Activated T-cell treated with anti-CD3 and anti-CD28 coated beads for 1 hour (primary cell): Measurements from ENCODE around the gene TPI1.
A peak's percentile ranks its signal among the peaks of the same experiment; 100 is the strongest.

Source experiments
- DNase-seq: peaks from one replicate; pipeline ENCODE4 v3.0.0-alpha.2; 2020; ENCODE audit warnings: low read depth

TPI1 gene

DNA sequence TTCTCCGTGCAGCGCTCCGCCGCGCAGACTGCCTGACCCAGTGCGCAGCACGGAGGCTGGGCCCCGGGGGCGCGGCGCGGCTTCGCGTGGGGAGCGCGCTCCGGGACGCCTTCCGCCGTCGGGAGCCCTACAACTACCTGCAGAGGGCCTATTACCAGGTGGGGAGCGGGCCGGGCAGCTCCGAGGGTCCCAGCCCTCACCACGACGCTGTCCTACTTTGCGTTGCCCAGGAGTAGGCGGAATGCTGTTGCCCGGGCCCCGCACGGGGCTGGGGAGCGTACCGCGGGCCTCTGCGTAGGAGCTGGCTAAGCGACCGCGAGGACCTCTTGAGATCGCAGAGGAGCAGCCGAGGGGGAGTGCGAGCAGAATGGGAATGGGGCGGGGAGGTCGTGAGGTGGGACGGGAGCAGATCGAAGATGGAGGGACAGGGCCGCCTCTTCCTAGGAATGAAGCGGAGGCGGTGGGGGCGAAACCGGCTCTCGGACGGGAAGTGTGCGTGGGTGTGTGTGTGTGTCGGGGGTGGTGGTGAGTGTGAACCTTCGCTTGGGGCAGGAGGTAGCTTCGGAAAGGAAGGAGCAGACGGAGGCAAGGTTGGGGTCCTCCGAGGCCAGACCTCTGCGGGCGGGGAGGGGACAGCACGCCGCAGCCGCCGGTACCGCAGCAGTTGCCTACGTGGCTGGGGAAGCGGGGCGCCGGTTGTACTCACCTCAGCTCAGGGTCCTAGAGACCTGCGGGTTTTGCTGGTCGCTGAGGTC lies 38.4 kb upstream of the TPI1 start:
- DNase-seq, result peak; percentile 27

DNA sequence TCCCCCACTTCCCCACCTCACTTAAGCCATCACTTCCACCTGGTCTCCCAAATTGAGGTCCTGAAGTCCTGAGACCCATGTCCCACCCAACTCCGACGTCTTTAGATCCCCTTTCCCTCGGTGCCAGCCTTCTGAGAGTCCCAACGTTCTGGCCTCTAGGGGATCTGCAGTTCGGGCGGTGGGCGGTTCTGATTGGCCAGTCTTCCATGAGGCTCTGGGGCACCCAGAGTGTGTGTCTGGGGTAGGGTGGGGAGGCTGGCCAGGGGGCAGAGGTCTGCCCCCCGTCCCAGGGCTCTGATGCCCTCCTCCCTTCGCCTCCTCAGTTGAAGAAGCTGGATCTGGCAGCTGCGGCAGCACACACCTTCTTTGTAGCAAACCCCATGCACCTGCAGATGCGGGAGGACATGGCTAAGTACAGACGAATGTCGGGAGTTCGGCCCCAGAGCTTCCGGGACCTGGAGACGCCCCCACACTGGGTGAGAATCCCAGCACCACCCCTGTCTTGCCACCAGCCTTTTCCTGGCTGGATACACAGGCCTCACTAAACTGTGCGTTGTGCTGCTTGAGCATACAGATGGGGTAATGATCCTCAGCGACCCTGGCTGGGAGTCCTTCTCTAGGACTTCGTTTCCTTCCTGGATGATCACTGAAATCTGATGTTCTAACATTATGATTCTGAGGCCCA lies 37.7 kb upstream of the TPI1 start:
- no peak for DNase-seq

DNA sequence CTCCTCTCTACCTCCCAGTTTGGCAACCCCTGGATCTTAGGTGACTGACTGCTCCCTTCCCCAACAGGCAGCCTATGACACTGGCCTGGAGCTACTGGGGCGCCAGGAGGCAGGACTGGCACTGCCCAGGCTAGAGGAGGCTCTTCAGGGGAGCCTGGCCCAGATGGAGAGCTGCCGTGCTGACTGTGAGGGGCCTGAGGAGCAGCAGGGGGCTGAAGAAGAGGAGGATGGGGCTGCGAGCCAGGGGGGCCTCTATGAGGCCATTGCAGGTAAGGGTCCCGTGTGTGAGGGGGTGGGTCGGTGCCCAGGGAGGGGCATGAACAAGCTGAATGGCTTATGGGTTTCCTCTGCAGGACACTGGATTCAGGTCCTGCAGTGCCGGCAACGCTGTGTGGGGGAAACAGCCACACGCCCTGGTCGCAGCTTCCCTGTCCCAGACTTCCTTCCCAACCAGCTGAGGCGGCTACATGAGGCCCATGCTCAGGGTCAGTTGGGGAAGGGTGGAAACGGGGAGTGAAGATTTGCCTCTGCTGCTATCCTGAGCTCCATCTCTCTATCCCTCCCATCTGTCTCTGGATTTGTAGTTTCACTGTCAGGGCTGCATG lies 36.9 kb upstream of the TPI1 start:
- DNase-seq, result no peak

DNA sequence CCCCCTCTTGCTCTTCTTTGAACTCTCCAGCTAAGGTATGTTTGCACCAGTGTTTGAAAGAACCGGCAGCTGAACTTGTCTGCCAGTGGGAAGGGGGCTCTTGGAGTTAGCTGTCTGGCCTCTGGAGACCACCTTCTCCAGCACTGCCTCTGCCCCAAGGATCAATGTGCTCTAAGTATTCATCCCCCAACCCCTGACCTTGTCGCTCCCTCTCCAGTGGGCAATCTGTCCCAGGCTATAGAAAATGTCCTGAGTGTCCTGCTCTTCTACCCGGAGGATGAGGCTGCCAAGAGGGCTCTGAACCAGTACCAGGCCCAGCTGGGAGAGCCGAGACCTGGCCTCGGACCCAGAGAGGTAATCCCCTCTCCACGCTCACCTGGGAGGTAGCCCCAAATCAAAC lies 36.3 kb upstream of the TPI1 start:
- no peak for DNase-seq

DNA sequence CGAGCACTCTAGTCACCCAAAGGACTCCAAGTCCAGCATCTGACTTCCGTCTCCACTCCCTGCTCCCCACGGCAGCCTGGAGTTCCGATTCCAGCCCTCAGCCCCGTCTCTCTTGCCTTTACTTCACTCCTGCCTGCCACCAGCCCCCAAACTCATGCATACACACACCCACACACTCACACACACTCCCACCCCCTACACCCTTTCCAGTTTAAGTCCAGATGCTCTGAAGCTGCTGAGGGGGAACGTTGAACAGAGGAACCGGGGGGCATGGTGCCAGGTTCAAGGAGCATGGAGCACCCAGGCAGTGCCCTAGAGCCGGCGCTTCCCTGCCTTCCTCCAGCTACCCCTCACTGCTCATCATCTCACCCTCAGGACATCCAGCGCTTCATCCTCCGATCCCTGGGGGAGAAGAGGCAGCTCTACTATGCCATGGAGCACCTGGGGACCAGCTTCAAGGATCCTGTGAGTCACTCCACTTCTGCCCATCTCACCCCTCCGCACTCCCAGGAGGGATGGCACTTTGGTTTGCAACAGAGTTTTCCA lies 35.8 kb upstream of the TPI1 start:
- no peak for DNase-seq

DNA sequence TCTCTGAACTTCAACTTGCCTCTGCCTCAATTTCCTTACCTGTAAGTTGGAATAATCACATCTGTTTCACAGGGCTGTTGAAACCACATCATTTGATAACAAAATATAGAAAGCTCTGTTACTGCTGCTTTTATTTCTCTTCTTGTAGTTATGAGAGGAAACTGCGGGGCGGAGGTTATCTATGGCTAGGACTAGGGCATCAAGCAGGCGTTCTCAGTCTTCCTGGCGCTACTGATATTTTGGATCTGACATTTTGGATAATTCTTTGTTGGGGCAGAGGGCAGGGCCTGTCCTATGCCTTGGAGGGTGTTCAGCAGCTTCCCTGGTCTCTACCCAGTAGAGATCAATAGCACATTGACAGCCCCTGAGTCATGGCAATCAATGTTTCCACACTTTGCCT lies 35.2 kb upstream of the TPI1 start:
- no peak for DNase-seq

DNA sequence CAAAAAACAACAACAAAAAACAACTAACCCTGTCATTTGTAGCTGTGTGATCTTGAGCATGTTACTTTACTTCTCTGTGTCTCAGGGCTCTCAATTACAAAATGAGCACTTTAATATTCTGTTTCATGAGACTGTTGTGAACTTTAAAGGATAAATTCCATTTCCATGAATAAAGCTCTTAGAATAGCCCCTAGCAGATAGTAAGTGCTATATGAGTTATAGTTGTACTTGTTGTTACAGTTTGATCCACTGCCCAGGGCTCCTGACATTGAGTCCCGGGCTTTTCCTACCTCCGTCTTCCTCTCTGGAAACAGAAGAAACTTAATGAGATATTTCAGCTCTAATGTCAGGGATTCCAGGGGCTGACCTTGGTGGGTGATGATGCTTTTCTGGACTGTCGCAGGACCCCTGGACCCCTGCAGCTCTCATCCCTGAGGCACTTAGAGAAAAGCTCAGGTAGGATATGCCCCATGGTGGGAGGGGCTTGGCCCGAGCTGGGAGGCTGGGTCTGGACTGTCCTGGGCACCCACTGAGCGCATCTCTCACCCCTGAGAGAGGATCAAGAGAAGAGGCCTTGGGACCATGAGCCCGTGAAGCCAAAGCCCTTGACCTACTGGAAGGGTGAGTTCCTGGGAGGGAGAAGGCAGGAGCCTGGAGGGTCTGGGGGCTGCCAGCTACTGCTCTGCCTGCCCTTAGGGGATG lies 34.0 kb upstream of the TPI1 start:
- DNase-seq, result no peak

DNA sequence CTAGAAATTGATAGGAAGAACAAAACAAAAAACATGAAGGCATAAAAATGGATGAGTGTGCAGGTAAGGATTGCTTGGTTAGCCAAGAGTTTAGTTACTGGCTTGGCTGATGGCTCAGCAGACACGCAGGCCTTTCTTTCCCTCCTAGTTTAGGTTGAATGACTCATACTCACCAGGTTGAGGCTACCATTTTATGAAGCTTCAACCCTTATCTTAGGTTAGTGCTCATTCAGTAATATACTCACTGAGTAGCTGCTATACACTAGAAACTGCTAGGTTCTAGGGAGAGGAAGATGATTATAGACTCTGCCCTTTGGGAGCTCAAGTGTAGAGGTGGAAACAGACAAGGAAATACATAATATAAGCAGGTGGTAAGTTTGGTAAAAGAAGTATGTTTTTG lies 33.1 kb upstream of the TPI1 start:
- no peak for DNase-seq

DNA sequence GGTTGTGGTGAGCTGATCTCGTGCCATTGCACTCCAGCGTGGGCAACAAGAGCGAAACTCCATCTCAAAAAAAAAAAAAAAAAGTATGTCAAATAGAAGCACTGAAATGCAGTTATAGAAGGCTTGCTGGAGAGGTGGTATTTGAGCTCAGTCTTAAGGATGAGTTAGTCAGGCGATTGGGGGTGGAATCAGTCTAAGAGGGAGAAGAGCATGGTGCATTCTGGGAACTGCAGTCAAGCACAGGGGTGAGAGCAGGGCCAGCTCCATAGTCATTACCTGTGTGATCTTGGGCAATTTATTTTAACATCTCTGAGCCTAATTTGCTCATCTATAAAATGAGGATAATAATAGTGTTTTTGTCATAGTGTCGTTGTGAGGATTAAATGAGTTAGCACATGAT lies 32.5 kb upstream of the TPI1 start:
- DNase-seq, result no peak

DNA sequence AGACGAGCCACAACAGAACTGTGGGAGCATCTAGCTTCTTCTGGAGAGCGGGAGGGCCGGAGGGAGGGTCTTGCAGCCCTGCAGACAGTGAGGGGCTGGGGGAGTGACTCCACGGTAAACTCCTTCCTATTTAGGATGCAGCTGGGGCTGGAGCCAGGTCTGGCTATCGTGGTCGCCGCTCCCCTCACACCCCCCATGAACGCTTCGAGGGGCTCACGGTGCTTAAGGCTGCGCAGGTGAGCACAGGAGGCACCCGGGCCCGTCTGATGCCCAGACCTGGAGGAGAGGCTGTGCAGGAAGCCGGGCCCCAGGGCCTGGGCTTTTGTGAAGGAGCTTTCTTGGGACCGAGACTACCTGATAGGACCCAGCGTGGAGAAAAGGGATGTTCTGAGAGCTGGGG lies 30.5 kb upstream of the TPI1 start:
- no peak for DNase-seq

DNA sequence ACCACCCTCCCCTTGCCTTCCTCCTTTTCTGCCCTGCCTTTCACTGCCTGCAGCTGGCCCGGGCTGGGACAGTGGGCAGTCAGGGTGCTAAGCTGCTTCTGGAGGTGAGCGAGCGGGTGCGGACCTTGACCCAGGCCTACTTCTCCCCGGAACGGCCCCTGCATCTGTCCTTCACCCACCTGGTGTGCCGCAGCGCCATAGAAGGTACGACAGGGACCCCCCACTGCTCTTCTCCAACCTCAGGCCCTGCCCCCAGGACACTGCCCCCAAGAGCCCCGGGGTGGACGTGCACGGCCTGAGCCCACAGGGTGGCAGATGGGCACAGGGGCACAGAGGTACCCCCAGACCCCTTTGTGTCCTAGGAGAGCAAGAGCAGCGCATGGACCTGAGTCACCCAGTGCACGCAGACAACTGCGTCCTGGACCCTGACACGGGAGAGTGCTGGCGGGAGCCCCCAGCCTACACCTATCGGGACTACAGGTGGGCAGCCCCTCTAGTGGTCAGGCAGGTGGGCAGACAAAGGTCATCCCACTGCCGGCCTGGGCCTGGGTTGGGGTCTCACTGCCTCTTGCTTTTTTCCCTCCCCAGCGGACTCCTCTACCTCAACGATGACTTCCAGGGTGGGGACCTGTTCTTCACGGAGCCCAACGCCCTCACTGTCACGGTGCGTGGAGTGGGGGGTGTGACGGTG lies 29.8 kb upstream of the TPI1 start:
- DNase-seq, result no peak

DNA sequence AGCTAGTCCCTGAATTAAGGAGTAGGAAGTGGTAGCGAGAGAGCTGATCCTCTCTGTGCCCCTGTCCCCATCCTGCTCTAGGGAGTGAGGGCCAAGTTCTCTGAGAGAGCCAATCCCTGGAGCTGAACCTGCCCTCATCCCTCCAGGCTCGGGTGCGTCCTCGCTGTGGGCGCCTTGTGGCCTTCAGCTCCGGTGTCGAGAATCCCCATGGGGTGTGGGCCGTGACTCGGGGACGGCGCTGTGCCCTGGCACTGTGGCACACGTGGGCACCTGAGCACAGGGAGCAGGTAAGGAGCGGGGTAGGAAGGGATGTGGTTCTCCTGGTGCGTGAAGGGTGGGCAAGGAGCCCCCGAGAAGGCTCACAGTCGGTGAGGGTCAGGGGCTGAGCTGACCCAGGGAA lies 28.5 kb upstream of the TPI1 start:
- DNase-seq, result no peak

DNA sequence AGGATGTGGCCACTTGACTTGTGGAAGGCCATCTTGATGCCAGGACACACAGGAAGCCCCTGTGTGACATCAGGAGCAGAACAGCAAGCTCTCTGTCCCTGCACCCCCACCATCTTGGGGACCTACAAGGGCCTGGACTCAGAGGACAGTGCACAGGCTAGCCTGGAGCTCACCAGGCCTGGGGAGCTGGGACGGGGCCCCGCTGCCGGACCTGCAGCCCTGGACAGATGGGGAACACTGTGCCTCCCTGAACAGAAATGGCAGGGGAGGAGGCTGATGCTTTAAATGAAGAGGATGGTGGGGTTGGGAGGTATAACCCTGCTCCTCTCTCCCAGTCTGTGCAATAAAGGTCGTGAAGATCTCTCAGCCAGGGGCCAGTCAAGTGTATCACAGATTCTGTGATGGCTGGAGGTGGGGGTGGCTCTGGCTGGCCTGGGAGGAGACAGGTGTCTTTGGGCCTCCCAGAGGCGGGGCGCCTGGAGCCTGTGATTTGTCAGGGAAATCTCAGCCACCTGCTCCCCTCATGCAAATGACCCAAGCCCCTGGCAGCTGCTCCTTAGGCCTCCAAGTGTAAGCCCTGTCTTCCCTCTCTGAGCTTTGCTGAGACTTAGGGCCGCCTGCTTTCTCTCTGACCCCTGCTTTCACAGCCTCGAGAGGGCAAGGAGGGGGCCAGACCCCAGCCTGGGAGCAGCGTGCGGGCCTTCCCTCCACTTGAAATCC lies 27.7 kb upstream of the TPI1 start:
- DNase-seq, result no peak

DNA sequence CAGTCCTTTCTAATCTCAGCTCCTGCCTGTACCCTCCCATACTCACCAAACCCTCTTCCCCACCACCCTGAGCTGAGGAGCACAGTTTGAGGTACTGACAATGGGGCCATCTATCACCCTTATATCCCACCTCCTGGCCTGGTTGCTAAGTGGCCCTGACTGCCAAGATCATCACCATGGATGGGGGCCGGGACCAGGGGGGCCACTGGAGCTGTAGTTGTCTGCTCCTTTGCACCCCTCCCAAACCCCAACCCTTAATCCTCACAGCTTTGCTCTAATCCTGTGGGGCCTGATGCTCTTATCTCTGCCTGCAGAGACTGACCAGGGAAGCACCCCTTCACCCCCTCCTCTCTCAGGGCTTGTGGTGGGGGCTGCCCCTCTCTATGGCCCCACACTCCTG lies 27.0 kb upstream of the TPI1 start:
- no peak for DNase-seq

DNA sequence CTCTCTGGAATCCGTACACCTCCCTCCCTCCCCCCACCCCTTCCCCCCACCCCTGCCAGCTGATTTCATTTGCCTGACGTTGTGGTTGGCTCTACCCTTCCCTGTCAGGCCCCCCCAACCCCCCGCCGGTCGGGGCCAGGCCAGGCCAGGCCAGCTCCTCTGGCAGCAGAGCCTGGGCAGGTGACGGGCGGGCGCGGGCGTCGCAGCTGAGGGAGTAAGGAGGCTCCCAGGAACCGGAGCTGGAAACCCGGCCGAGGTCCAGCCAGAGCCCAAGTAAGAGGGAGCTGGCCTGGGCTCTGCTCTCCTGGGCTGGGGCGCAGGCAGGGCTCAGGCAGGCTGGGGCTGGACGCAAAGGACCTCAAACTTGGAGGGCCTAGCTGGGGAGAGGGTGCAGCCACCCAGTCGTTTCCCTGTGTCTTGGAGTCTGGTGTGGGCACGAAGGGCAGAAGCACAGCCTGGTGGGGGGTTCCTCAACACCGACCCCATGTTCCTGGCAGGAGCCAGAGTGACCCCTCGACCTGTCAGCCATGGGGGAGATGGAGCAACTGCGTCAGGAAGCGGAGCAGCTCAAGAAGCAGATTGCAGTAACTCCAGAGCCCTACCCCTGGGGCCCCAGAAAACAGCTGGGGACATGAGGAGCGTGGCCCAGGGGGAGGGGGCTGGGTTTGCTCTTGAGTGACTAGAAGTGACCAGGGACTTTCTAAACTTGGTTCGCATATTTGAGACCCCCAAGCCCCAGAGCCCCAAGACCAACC lies 26.4 kb upstream of the TPI1 start, which contains the start of gene GNB3:
Gene GNB3, plus strand, starts transcription at position 165 of the 755 bp plus-strand sequence. Its CDS starts 363 bp downstream, at position 528.
- DNase-seq, result no peak

DNA sequence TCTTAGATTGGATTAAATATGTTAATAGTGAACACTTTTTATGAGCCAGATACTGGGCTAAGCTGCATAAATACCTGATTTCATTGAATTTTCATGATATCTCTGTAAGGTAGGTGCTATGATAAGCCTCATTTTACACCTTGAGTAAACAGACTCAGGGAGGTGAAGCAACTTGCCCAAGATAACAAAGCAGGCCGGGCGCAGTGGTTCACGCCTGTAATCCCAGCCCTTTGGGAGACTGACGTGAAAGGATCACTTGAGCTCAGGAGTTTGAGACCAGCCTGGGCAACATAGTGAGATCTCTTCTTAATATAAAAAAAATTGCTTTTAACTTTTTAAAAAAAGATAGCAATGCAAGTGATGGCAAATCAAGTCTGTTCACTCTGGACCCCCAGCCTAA lies 25.3 kb upstream of the TPI1 start:
- no peak for DNase-seq

DNA sequence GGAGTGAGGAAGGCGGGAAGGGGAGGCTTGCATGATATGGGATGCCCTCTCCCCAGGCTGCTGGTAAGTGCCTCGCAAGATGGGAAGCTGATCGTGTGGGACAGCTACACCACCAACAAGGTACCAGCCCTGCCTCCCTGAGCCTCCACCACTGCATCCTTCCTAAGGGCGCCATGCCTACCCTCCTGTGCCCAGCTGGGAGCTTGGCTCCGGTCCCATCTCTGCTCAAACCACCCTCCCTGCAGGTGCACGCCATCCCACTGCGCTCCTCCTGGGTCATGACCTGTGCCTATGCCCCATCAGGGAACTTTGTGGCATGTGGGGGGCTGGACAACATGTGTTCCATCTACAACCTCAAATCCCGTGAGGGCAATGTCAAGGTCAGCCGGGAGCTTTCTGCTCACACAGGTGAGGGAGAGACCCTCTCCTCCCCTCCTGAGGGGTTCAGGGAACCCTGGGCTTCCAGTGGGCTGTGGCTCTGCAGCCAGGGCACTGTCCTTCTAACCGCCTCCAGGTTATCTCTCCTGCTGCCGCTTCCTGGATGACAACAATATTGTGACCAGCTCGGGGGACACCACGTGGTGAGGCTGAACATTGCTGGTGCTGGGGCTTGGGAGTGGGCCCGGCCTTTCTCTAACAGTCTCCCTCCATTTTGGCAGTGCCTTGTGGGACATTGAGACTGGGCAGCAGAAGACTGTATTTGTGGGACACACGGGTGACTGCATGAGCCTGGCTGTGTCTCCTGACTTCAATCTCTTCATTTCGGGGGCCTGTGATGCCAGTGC lies 24.0 kb upstream of the TPI1 start:
- no peak for DNase-seq

DNA sequence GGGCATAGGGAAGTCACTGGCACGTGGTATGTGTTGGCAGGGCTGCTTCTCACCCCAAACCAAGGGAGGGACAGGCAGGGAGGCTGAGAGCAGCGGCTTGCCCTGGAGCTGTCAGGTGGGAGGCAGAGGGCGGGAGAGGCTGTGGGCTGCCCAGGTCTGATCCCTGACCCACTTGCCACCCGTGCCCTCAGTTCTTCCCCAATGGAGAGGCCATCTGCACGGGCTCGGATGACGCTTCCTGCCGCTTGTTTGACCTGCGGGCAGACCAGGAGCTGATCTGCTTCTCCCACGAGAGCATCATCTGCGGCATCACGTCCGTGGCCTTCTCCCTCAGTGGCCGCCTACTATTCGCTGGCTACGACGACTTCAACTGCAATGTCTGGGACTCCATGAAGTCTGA lies 21.9 kb upstream of the TPI1 start:
- DNase-seq, result no peak

DNA sequence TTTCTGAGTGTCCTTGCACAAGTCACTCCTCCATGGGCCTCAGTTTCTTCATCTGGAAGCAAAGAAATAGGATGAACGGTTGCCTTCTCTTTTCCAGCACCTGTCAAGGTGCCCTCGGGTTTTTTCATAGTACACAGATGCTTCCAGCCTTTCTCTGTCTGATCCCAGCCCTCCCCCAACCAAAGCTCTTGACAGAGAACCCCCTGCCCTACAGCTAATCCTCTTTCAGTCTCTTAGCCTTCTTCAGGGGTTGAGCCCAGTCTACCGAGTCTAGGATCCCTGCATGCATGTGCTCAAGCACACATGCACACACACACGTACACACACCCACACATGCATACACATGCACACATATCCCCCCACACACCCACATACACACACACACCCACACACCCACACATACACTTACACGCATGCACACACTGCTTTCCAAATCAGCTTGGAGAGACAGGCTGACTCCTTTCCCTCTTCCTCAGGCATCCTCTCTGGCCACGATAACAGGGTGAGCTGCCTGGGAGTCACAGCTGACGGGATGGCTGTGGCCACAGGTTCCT lies 20.9 kb upstream of the TPI1 start:
- DNase-seq, result no peak
